Ascending aorta (tissue), 2 donors: ENCODE data around the gene KANK4. TPM values are rescaled to one million over a fixed set of nuclear protein-coding genes. Genes with fewer than 3 reads are reported as not detected.

ENCODE experiments used
- DNase-seq, 2 donors: peaks; one replicate each; pipeline ENCODE4 v3.0.0-alpha.2; 2019; ENCODE audit warnings: low spot score in 2 of 2
- H3K27ac ChIP-seq, 2 donors: fragments of 200-600 bp; sonication (generic); one replicate each; pipeline ENCODE4 v1.5.1; 2016 to 2017; ENCODE audit warnings: mild to moderate bottlenecking in 1 of 2
- H3K27me3 ChIP-seq: fragments of 200-600 bp; sonication (generic); one replicate; pipeline ENCODE4 v1.5.1; 2017
- H3K36me3 ChIP-seq, 2 donors: fragments of 200-600 bp; sonication (generic); one replicate each; pipeline ENCODE4 v1.5.1; 2016
- H3K4me1 ChIP-seq, 2 donors: fragments of 200-600 bp; sonication (generic); one replicate each; pipeline ENCODE4 v1.5.1; 2016 to 2017; ENCODE audit warnings: mild to moderate bottlenecking in 1 of 2
- H3K4me3 ChIP-seq, 2 donors: fragments of 200-600 bp; sonication (generic); one replicate each; pipeline ENCODE4 v1.5.1; 2016 to 2017; ENCODE audit warnings: mild to moderate bottlenecking in 1 of 2
- H3K9me3 ChIP-seq, 2 donors: fragments of 200-600 bp; sonication (generic); one replicate each; pipeline ENCODE4 v1.5.1; 2016
- CTCF ChIP-seq, 3 experiments: fragments of 200-600 bp in 2 of 3; fragments of 450-650 bp in 1 of 3; sonication (generic) in 2 of 3; IDR thresholded peaks; one replicate each; pipeline ENCODE4 v1.5.1; 2016 to 2019; ENCODE audit warnings: antibody characterized with exemption in 3 of 3, mild to moderate bottlenecking in 1 of 3, moderate library complexity in 1 of 3
- intact Hi-C: fragments of 100-400 bp; cut with DNase I; formaldehyde crosslinking; loops from one replicate; pipeline ENCODE4 v1.15.1; 2023
- total RNA-seq: library from RNA; depleted of rRNA; stranded (reverse); fragments of >200 nt; gene quantifications from one replicate; pipeline ENCODE4 v1.1.0, GENCODE V29; 2016

Gene KANK4
- total RNA-seq, 1 donor from 2014 or later, result not detected

- H3K36me3 ChIP-seq, result no peaks in the 10 kb centered on the region
- no peak for TF ChIP-seq CTCF (IDR thresholded peaks at IDR 0.05)
- no peak overlapping the region for H3K27ac ChIP-seq
- no peaks in the 10 kb centered on the region for H3K4me1 ChIP-seq
- H3K27me3 ChIP-seq, result no peaks in the 10 kb centered on the region
- no peak overlapping the region for H3K4me3 ChIP-seq
- no peaks in the 10 kb centered on the region for H3K9me3 ChIP-seq
- intact Hi-C loops, result no loop called here
- no peak for DNase-seq
Measured at GRCh38 chr1:62336638-62336994, 17.4 kb upstream of the KANK4 start.

- DNase-seq, result no peak
- no peak overlapping the region for H3K27ac ChIP-seq
- H3K36me3 ChIP-seq, result no peaks in the 10 kb centered on the region
- H3K27me3 ChIP-seq, result no peaks in the 10 kb centered on the region
- no peaks in the 10 kb centered on the region for H3K4me1 ChIP-seq
- no peaks in the 10 kb centered on the region for H3K9me3 ChIP-seq
- intact Hi-C loops, result no loop called here
- no peak overlapping the region for H3K4me3 ChIP-seq
- TF ChIP-seq CTCF (IDR thresholded peaks at IDR 0.05), result no peak
Measured at GRCh38 chr1:62335656-62336055, 16.4 kb upstream of the KANK4 start.

- intact Hi-C loops, result no loop called here
- Histone ChIP-seq H3K9me3 (no peaks in the 10 kb centered on the region), H3K4me1 (no peaks in the 10 kb centered on the region), H3K4me3 (no peak overlapping the region), H3K27ac (no peak overlapping the region), H3K36me3 (no peaks in the 10 kb centered on the region), H3K27me3 (no peaks in the 10 kb centered on the region)
- no peak for TF ChIP-seq CTCF (IDR thresholded peaks at IDR 0.05)
- DNase-seq, result no peak
Measured at GRCh38 chr1:62334434-62334985, 15.3 kb upstream of the KANK4 start.

- intact Hi-C loops, result no loop called here
- Histone ChIP-seq H3K27ac (no peak overlapping the region), H3K9me3 (no peaks in the 10 kb centered on the region), H3K4me3 (no peak overlapping the region), H3K4me1 (no peaks in the 10 kb centered on the region), H3K27me3 (no peaks in the 10 kb centered on the region), H3K36me3 (no peaks in the 10 kb centered on the region)
- no peak for TF ChIP-seq CTCF (IDR thresholded peaks at IDR 0.05)
- no peak for DNase-seq
Measured at GRCh38 chr1:62333441-62333840, 14.2 kb upstream of the KANK4 start.

- intact Hi-C loops, result no loop called here
- no peak overlapping the region for H3K27ac ChIP-seq
- no peak for TF ChIP-seq CTCF (IDR thresholded peaks at IDR 0.05)
- H3K4me1 ChIP-seq, result no peaks in the 10 kb centered on the region
- H3K4me3 ChIP-seq, result no peak overlapping the region
- no peak for DNase-seq
- no peaks in the 10 kb centered on the region for H3K27me3 ChIP-seq
- no peaks in the 10 kb centered on the region for H3K9me3 ChIP-seq
- H3K36me3 ChIP-seq, result no peaks in the 10 kb centered on the region
Measured at GRCh38 chr1:62327360-62328055, 8.3 kb upstream of the KANK4 start.
